Measurements from ENCODE around the gene ALDH2.

Gene ALDH2

GRCh38 chr12:111826316-111826715, 59.6 kb downstream of the ALDH2 start:
- Histone ChIP-seq H4K20me1 (ENCODE audit: control insufficient read depth, insufficient read depth, low read depth, low read length) (no peaks in the 10 kb centered on the region), H3K79me2 (ENCODE audit: control insufficient read depth, low read length) (no peaks in the 10 kb centered on the region), H3K9me3 (ENCODE audit: control insufficient read depth, insufficient read depth, low read length) (no peaks in the 10 kb centered on the region), H3F3A (ENCODE audit: control insufficient read depth, insufficient read depth) (no peaks in the 10 kb centered on the region), H3K27ac (ENCODE audit: low read depth, low read length) (no peak overlapping the region), H3K36me3 (ENCODE audit: control insufficient read depth, low read length) (no peaks in the 10 kb centered on the region), H3K27me3 (ENCODE audit: control insufficient read depth, low read length) (peaks cover 6% of the 10 kb centered on the region), H3K9me2 (replicated peaks; ENCODE audit: control insufficient read depth, low read length) (no peaks in the 10 kb centered on the region), H3K4me1 (ENCODE audit: control insufficient read depth, low read length) (peaks cover 6% of the 10 kb centered on the region), H3K4me2 (ENCODE audit: low read length) (no peak overlapping the region), H3K4me3 (ENCODE audit: low read length) (no peak overlapping the region)
- TF ChIP-seq CTCF (IDR thresholded peaks at IDR 0.05; ENCODE audit: low read depth, low read length, poor library complexity, severe bottlenecking) (no peak), EZH2phosphoT487 (IDR thresholded peaks at IDR 0.05; ENCODE audit: borderline replicate concordance, low read length) (no peak)

- Histone ChIP-seq H3K4me2 (ENCODE audit: low read length) (no peak overlapping the region), H3K27ac (ENCODE audit: low read depth, low read length) (no peak overlapping the region), H3K9me2 (replicated peaks; ENCODE audit: control insufficient read depth, low read length) (no peaks in the 10 kb centered on the region), H3F3A (ENCODE audit: control insufficient read depth, insufficient read depth) (no peaks in the 10 kb centered on the region), H3K4me1 (ENCODE audit: control insufficient read depth, low read length) (peaks cover 6% of the 10 kb centered on the region), H3K9me3 (ENCODE audit: control insufficient read depth, insufficient read depth, low read length) (no peaks in the 10 kb centered on the region), H3K27me3 (ENCODE audit: control insufficient read depth, low read length) (peaks cover 4% of the 10 kb centered on the region), H3K36me3 (ENCODE audit: control insufficient read depth, low read length) (no peaks in the 10 kb centered on the region), H3K4me3 (ENCODE audit: low read length) (no peak overlapping the region), H4K20me1 (ENCODE audit: control insufficient read depth, insufficient read depth, low read depth, low read length) (no peaks in the 10 kb centered on the region), H3K79me2 (ENCODE audit: control insufficient read depth, low read length) (no peaks in the 10 kb centered on the region)
- TF ChIP-seq EZH2phosphoT487 (IDR thresholded peaks at IDR 0.05; ENCODE audit: borderline replicate concordance, low read length) (no peak), CTCF (IDR thresholded peaks at IDR 0.05; ENCODE audit: low read depth, low read length, poor library complexity, severe bottlenecking) (no peak)
Observed at GRCh38 chr12:111826992-111827391, 60.3 kb downstream of the ALDH2 start.

- Histone ChIP-seq H4K20me1 (ENCODE audit: control insufficient read depth, insufficient read depth, low read depth, low read length) (no peaks in the 10 kb centered on the region), H3K4me2 (ENCODE audit: low read length) (no peak overlapping the region), H3F3A (ENCODE audit: control insufficient read depth, insufficient read depth) (no peaks in the 10 kb centered on the region), H3K27ac (ENCODE audit: low read depth, low read length) (no peak overlapping the region), H3K79me2 (ENCODE audit: control insufficient read depth, low read length) (no peaks in the 10 kb centered on the region), H3K4me3 (ENCODE audit: low read length) (no peak overlapping the region), H3K4me1 (ENCODE audit: control insufficient read depth, low read length) (peaks cover 6% of the 10 kb centered on the region), H3K9me2 (replicated peaks; ENCODE audit: control insufficient read depth, low read length) (no peaks in the 10 kb centered on the region), H3K9me3 (ENCODE audit: control insufficient read depth, insufficient read depth, low read length) (no peaks in the 10 kb centered on the region), H3K36me3 (ENCODE audit: control insufficient read depth, low read length) (no peaks in the 10 kb centered on the region), H3K27me3 (ENCODE audit: control insufficient read depth, low read length) (no peaks in the 10 kb centered on the region)
- no peak for TF ChIP-seq EZH2phosphoT487 (IDR thresholded peaks at IDR 0.05; ENCODE audit: borderline replicate concordance, low read length)
- TF ChIP-seq CTCF (IDR thresholded peaks at IDR 0.05; ENCODE audit: low read depth, low read length, poor library complexity, severe bottlenecking) = no peak
Observed at GRCh38 chr12:111827907-111828306, 61.2 kb downstream of the ALDH2 start.

Measured in DOHH2 (cell line).